H1 (cell line): ENCODE data around the gene RPP14. TPM values are rescaled to one million over a fixed set of nuclear protein-coding genes. Genes with fewer than 3 reads are reported as not detected.

Experiments used
- CTCF ChIA-PET: fragments of 300-600 bp; sonication (Branson Sonifier 250); formaldehyde crosslinking; loops from one replicate; lab custom pipeline; 2021; ENCODE audit not compliant: partially characterized antibody; lab: Charles Lee
- POLR2A ChIA-PET: fragments of 300-600 bp; sonication (Branson Sonifier 250); formaldehyde crosslinking; loops from one replicate; lab custom pipeline; 2021; ENCODE audit warnings: inconsistent platforms; ENCODE audit not compliant: partially characterized antibody; lab: Charles Lee
- DNase-seq, 2 experiments: peaks; one replicate each; pipeline versions ENCODE4 v3.0.0 to v3.0.0-alpha.2; 2010 to 2022; ENCODE audit warnings: low spot score in 2 of 2, low read depth in 1 of 2, mixed read lengths in 1 of 2
- FAIRE-seq: peaks from 2 replicates; lab custom pipeline; 2011; peaks lifted over from hg19 to GRCh38; lab: Jason Lieb, UNC
- H2AFZ ChIP-seq: 2 replicates; pipeline ENCODE4 v1.8.1; 2012; ENCODE audit warnings: low read length, inconsistent platforms
- H2AK5ac ChIP-seq: 2 replicates; pipeline ENCODE4 v1.6.1; 2013; ENCODE audit warnings: low read depth, low read length
- H2BK120ac ChIP-seq: replicated peaks from 2 replicates; pipeline ENCODE3; 2013; ENCODE audit warnings: low read depth, low read length, inconsistent platforms
- H2BK12ac ChIP-seq: 2 replicates; pipeline ENCODE4 v1.6.1; 2013; ENCODE audit warnings: low read depth, low read length
- H2BK15ac ChIP-seq: 2 replicates; pipeline ENCODE4 v1.6.1; 2013; ENCODE audit warnings: low read length
- H2BK20ac ChIP-seq: 2 replicates; pipeline ENCODE4 v1.6.1; 2013; ENCODE audit warnings: low read length
- H2BK5ac ChIP-seq: 2 replicates; pipeline ENCODE4 v1.6.1; 2013; ENCODE audit warnings: low read depth, low read length
- H3K14ac ChIP-seq: 2 replicates; pipeline ENCODE4 v1.6.1; 2013; ENCODE audit warnings: inconsistent platforms; ENCODE audit not compliant: insufficient read length
- H3K18ac ChIP-seq: 2 replicates; pipeline ENCODE4 v1.6.1; 2013; ENCODE audit warnings: low read length; ENCODE audit errors: extremely low read depth
- H3K23ac ChIP-seq: 2 replicates; pipeline ENCODE4 v1.6.1; 2013; ENCODE audit warnings: inconsistent platforms; ENCODE audit not compliant: insufficient read length
- H3K23me2 ChIP-seq: 2 replicates; pipeline ENCODE4 v1.6.1; 2013; ENCODE audit warnings: low read depth, low read length
- H3K27ac ChIP-seq: 2 replicates; pipeline ENCODE4 v1.6.1; 2011; ENCODE audit warnings: low read depth, low read length, inconsistent platforms
- H3K27me3 ChIP-seq, 4 experiments: replicated peaks in 1 of 4; 1 replicate in 1 of 4; 2 replicates in 3 of 4; pipeline versions ENCODE4 v1.6.1 to v1.8.1; 2011 to 2013; ENCODE audit warnings: low read length in 3 of 4, mild to moderate bottlenecking in 3 of 4, inconsistent platforms in 2 of 4, mixed read lengths in 2 of 4, moderate library complexity in 1 of 4; ENCODE audit not compliant: control insufficient read depth in 3 of 4, insufficient read depth in 3 of 4; ENCODE audit errors: extremely low read depth in 1 of 4
- H3K36me3 ChIP-seq, 4 experiments: 2 replicates each; pipeline versions ENCODE4 v1.6.1 to v1.8.1; 2011 to 2013; ENCODE audit warnings: mild to moderate bottlenecking in 4 of 4, low read length in 3 of 4, moderate library complexity in 2 of 4, control low read depth in 1 of 4, inconsistent platforms in 1 of 4; ENCODE audit not compliant: insufficient read depth in 4 of 4, control insufficient read depth in 2 of 4
- H3K4ac ChIP-seq: replicated peaks from 2 replicates; pipeline ENCODE3; 2013; ENCODE audit warnings: low read length, low read depth, mixed read lengths, inconsistent platforms; ENCODE audit not compliant: insufficient read length
- H3K4me1 ChIP-seq, 4 experiments: replicated peaks in 1 of 4; 1 replicate in 1 of 4; 2 replicates in 3 of 4; pipeline versions ENCODE4 v1.6.1 to v1.8.1; 2011 to 2013; ENCODE audit warnings: low read length in 3 of 4, inconsistent platforms in 2 of 4, mixed read lengths in 1 of 4; ENCODE audit not compliant: insufficient read depth in 4 of 4, control insufficient read depth in 3 of 4
- H3K4me2 ChIP-seq, 2 experiments: 2 replicates each; pipeline versions ENCODE4 v1.6.1 to v1.8.1; 2011 to 2013; ENCODE audit warnings: low read depth in 2 of 2, low read length in 2 of 2, control low read depth in 1 of 2, inconsistent platforms in 1 of 2, mild to moderate bottlenecking in 1 of 2; ENCODE audit not compliant: insufficient read depth in 1 of 2
- H3K4me3 ChIP-seq, 4 experiments: fragments of 200-600, 300-600 bp in 1 of 4; sonication (generic), shearing (Covaris generic), sonication (Bioruptor Twin) in 1 of 4; 2 replicates each; pipeline versions ENCODE4 v1.5.1 to v1.8.1; 2011 to 2016; ENCODE audit warnings: low read length in 4 of 4, low read depth in 3 of 4, control low read depth in 2 of 4, inconsistent platforms in 2 of 4, mild to moderate bottlenecking in 2 of 4, mixed read lengths in 1 of 4, moderate library complexity in 1 of 4; ENCODE audit not compliant: insufficient read depth in 2 of 4; ENCODE audit errors: extremely low read depth in 1 of 4
- H3K56ac ChIP-seq: replicated peaks from 2 replicates; pipeline ENCODE3; 2013; ENCODE audit warnings: low read depth, mild to moderate bottlenecking, mixed read lengths, low read length, inconsistent platforms; ENCODE audit not compliant: insufficient read length
- H3K79me1 ChIP-seq: 2 replicates; pipeline ENCODE4 v1.6.1; 2013; ENCODE audit warnings: low read depth, low read length, control low read depth
- H3K79me2 ChIP-seq, 2 experiments: 2 replicates each; pipeline versions ENCODE4 v1.6.1 to v1.8.1; 2012 to 2013; ENCODE audit warnings: low read length in 2 of 2, mild to moderate bottlenecking in 2 of 2, inconsistent platforms in 1 of 2; ENCODE audit not compliant: insufficient read depth in 2 of 2, control insufficient read depth in 1 of 2
- H3K9ac ChIP-seq, 4 experiments: replicated peaks in 1 of 4; 1 replicate in 1 of 4; 2 replicates in 3 of 4; pipeline versions ENCODE4 v1.6.1 to v1.8.1; 2011 to 2013; ENCODE audit warnings: low read depth in 3 of 4, low read length in 3 of 4, control low read depth in 2 of 4, mild to moderate bottlenecking in 2 of 4, moderate library complexity in 2 of 4, inconsistent platforms in 1 of 4; ENCODE audit errors: extremely low read depth in 1 of 4
- H3K9me3 ChIP-seq, 2 experiments: 2 replicates each; pipeline versions ENCODE4 v1.6.1 to v1.8.1; 2012 to 2013; ENCODE audit warnings: mild to moderate bottlenecking in 2 of 2, moderate library complexity in 2 of 2, control low read depth in 1 of 2, inconsistent platforms in 1 of 2, low read depth in 1 of 2, low read length in 1 of 2, mixed read lengths in 1 of 2; ENCODE audit not compliant: insufficient read depth in 2 of 2
- H4K20me1 ChIP-seq, 2 experiments: replicated peaks in 1 of 2; 2 replicates each; pipeline versions ENCODE3 to v1.8.1; 2011 to 2013; ENCODE audit warnings: inconsistent platforms in 2 of 2, low read length in 2 of 2, mild to moderate bottlenecking in 1 of 2; ENCODE audit not compliant: insufficient read depth in 2 of 2, control insufficient read depth in 1 of 2
- H4K5ac ChIP-seq: 2 replicates; pipeline ENCODE4 v1.6.1; 2013; ENCODE audit warnings: low read length, low read depth, mixed read lengths, inconsistent platforms; ENCODE audit not compliant: insufficient read length
- H4K8ac ChIP-seq: 2 replicates; pipeline ENCODE4 v1.8.0; 2013; ENCODE audit warnings: mild to moderate bottlenecking, moderate library complexity, low read length, inconsistent platforms; ENCODE audit not compliant: insufficient read depth; ENCODE audit errors: extremely low read depth
- H4K91ac ChIP-seq: replicated peaks from 2 replicates; pipeline ENCODE3; 2013; ENCODE audit warnings: low read length, mixed read lengths, inconsistent platforms; ENCODE audit not compliant: insufficient read length
- CHD2 ChIP-seq: IDR thresholded peaks from 2 replicates; pipeline ENCODE4 v1.6.1; 2012; ENCODE audit warnings: low read length, improper control_type of control experiment
- SP2 ChIP-seq: IDR thresholded peaks from 2 replicates; pipeline ENCODE4 v1.6.1; 2012; ENCODE audit warnings: mild to moderate bottlenecking, low read length, inconsistent platforms
- WGBS, 2 experiments: shearing (Covaris generic) in 1 of 2; methylation state at CpG; one replicate each; pipeline versions ENCODE4 v1.1.6 to v1.1.7; 2013 to 2015; ENCODE audit warnings: low lambda C conversion rate in 2 of 2, mixed read lengths in 2 of 2, inconsistent platforms in 1 of 2, low coverage in 1 of 2, missing lambda C conversion rate in 1 of 2; ENCODE audit not compliant: insufficient replicate concordance in 2 of 2, insufficient coverage in 1 of 2, insufficient read length in 1 of 2; ENCODE audit errors: extremely low coverage in 1 of 2, missing lambda C conversion rate in 1 of 2; 5-methylcytosine and 5-hydroxymethylcytosine counted together
- polyA plus RNA-seq, 7 experiments: library from polyadenylated mRNA; depleted of rRNA in 3 of 7; stranded (reverse) in 5 of 7; unstranded in 2 of 7; fragments of >200 nt in 5 of 7; fragments of 200-250 nt in 2 of 7; gene quantifications; 1 replicate in 5 of 7; 2 replicates in 1 of 7; 4 replicates in 1 of 7; pipeline versions ENCODE4 v1.2.1 to v1.2.3, GENCODE V29; 2011 to 2013; ENCODE audit warnings: missing spikeins in 2 of 7, mixed read lengths in 2 of 7
- total RNA-seq: library from RNA; stranded (reverse); fragmentation: NEBNext Ultra II Directional; extraction: Animal tissue kit (Norgen Biotek cat#: 25700); gene quantifications from 2 replicates; pipeline ENCODE4 v1.2.1, GENCODE V29; 2021

Gene RPP14
- total and polyA plus RNA-seq, 2 of the 8 experiments (the other 6 are each of a cell fraction or from before 2014, with no cell fraction given): 11.7 to 23.4 TPM

GRCh38 chr3:58334506-58334884 is 28.4 kb downstream of the RPP14 start:
- H4K5ac ChIP-seq: no peak overlapping the region
- no peak overlapping the region for H4K8ac ChIP-seq
- 0 out of 7 replicates have a peak, but pooled peaks cover 0 to 4% (median 0%) of the 10 kb centered on the region in 4 experiments for H3K4me1 ChIP-seq
- H4K91ac ChIP-seq: no peak overlapping the region
- H3K56ac ChIP-seq: no peak overlapping the region
- H2BK15ac ChIP-seq: no peak overlapping the region
- H3K9ac ChIP-seq: no peak overlapping the region
- H3K4me3 ChIP-seq: no peak overlapping the region
- H3K14ac ChIP-seq: no peak overlapping the region
- H3K4me2 ChIP-seq: no peak overlapping the region
- peaks cover 0 to 16% (median 8%) of the 10 kb centered on the region in 4 experiments; a peak in 5 of 7 replicates for H3K27me3 ChIP-seq
- ChIA-PET CTCF (interaction anchor here (1.0 to 2.1 kb wide), 5 partner anchors 9 to 75 kb away, joined by 3 to 6 read pairs (median 5); no protein-coding TSS in a partner anchor), POLR2A (interaction anchor here (1.3 kb wide), 1 partner anchor 90 kb away, joined by 7 read pairs; no protein-coding TSS in a partner anchor)
- no peaks in the 10 kb centered on the region for H3K79me1 ChIP-seq
- no peak overlapping the region for H3K4ac ChIP-seq
- H3K27ac ChIP-seq: no peak overlapping the region
- no peak overlapping the region for H3K18ac ChIP-seq
- H3K79me2 ChIP-seq: no peaks in the 10 kb centered on the region
- DNase-seq (no peak), FAIRE-seq (no peak)
- no peak overlapping the region for H2BK5ac ChIP-seq
- 76% methylated on average over 1 of the region's 1 CpG; no CpG with 5 or more reads in 1 of the 2 experiments for WGBS, 2 experiments
- H3K23me2 ChIP-seq: peaks cover 7% of the 10 kb centered on the region; the same call in 1 of the 2 replicates
- no peaks in the 10 kb centered on the region for H4K20me1 ChIP-seq
- no peak overlapping the region for H2BK20ac ChIP-seq
- H3K9me3 ChIP-seq: no peaks in the 10 kb centered on the region
- TF ChIP-seq CHD2 (no peak), SP2 (no peak)
- no peaks in the 10 kb centered on the region for H3K36me3 ChIP-seq
- no peak overlapping the region for H2BK120ac ChIP-seq
- H3K23ac ChIP-seq: no peak overlapping the region
- no peak overlapping the region for H2BK12ac ChIP-seq
- no peak overlapping the region for H2AK5ac ChIP-seq
- H2AFZ ChIP-seq: no peak overlapping the region
